ENCODE measurements around the gene EBF4. TPM values are rescaled to one million over a fixed set of nuclear protein-coding genes. Genes with fewer than 3 reads are reported as not detected.

The EBF4 gene
- polyA plus RNA-seq, 1 donor = 12.2 TPM

- no peak for DNase-seq
- no CpG with 5 or more reads among the region's 5 CpGs for WGBS (ENCODE audit: insufficient coverage, low lambda C conversion rate)
- H3K36me3 ChIP-seq (ENCODE audit: control insufficient read depth, insufficient read depth, low read length) = no peaks in the 10 kb centered on the region
- H3K9me3 ChIP-seq (ENCODE audit: control insufficient read depth, low read depth, low read length) = no peaks in the 10 kb centered on the region
- H3K4me1 ChIP-seq (ENCODE audit: control insufficient read depth, insufficient read depth, low read length) = no peaks in the 10 kb centered on the region
- no peak overlapping the region for H3K27ac ChIP-seq (ENCODE audit: low read length)
- H3K27me3 ChIP-seq (ENCODE audit: control insufficient read depth, insufficient read depth, low read length) = peaks cover 35% of the 10 kb centered on the region
- H3K4me3 ChIP-seq (ENCODE audit: low read length) = no peak overlapping the region
These were observed 7.3 kb downstream of the EBF4 start for GRCh38 chr20:2699775-2700413.

GRCh38 chr20:2700913-2701620 is 8.5 kb downstream of the EBF4 start:
- Histone ChIP-seq H3K36me3 (ENCODE audit: control insufficient read depth, insufficient read depth, low read length) (no peaks in the 10 kb centered on the region), H3K9me3 (ENCODE audit: control insufficient read depth, low read depth, low read length) (no peaks in the 10 kb centered on the region), H3K27me3 (ENCODE audit: control insufficient read depth, insufficient read depth, low read length) (peaks cover 26% of the 10 kb centered on the region), H3K4me3 (ENCODE audit: low read length) (no peak overlapping the region), H3K4me1 (ENCODE audit: control insufficient read depth, insufficient read depth, low read length) (no peaks in the 10 kb centered on the region), H3K27ac (ENCODE audit: low read length) (no peak overlapping the region)
- no peak for DNase-seq
- WGBS (ENCODE audit: insufficient coverage, low lambda C conversion rate) = no CpG with 5 or more reads among the region's 9 CpGs

- Histone ChIP-seq H3K4me1 (ENCODE audit: control insufficient read depth, insufficient read depth, low read length) (no peaks in the 10 kb centered on the region), H3K36me3 (ENCODE audit: control insufficient read depth, insufficient read depth, low read length) (no peaks in the 10 kb centered on the region), H3K9me3 (ENCODE audit: control insufficient read depth, low read depth, low read length) (no peaks in the 10 kb centered on the region), H3K27me3 (ENCODE audit: control insufficient read depth, insufficient read depth, low read length) (peaks cover 27% of the 10 kb centered on the region), H3K27ac (ENCODE audit: low read length) (no peak overlapping the region), H3K4me3 (ENCODE audit: low read length) (no peak overlapping the region)
- WGBS (ENCODE audit: insufficient coverage, low lambda C conversion rate) = no CpG with 5 or more reads among the region's 5 CpGs
- no peak for DNase-seq
These were observed 9.1 kb downstream of the EBF4 start for GRCh38 chr20:2701671-2702081.

- WGBS (ENCODE audit: insufficient coverage, low lambda C conversion rate) = no CpG with 5 or more reads among the region's 8 CpGs
- Histone ChIP-seq H3K9me3 (ENCODE audit: control insufficient read depth, low read depth, low read length) (no peaks in the 10 kb centered on the region), H3K4me1 (ENCODE audit: control insufficient read depth, insufficient read depth, low read length) (no peaks in the 10 kb centered on the region), H3K27ac (ENCODE audit: low read length) (no peak overlapping the region), H3K4me3 (ENCODE audit: low read length) (no peak overlapping the region), H3K27me3 (ENCODE audit: control insufficient read depth, insufficient read depth, low read length) (peaks cover 25% of the 10 kb centered on the region), H3K36me3 (ENCODE audit: control insufficient read depth, insufficient read depth, low read length) (no peaks in the 10 kb centered on the region)
- DNase-seq = no peak
These were observed 11.3 kb downstream of the EBF4 start for GRCh38 chr20:2703716-2704475.

- Histone ChIP-seq H3K4me3 (ENCODE audit: low read length) (no peak overlapping the region), H3K27me3 (ENCODE audit: control insufficient read depth, insufficient read depth, low read length) (peaks cover 12% of the 10 kb centered on the region)
- DNase-seq = no peak
These were observed 13.5 kb downstream of the EBF4 start for GRCh38 chr20:2705931-2706645.

GRCh38 chr20:2706688-2707352 is 14.2 kb downstream of the EBF4 start:
- WGBS (ENCODE audit: insufficient coverage, low lambda C conversion rate) = no CpG with 5 or more reads among the region's 6 CpGs
- Histone ChIP-seq H3K36me3 (ENCODE audit: control insufficient read depth, insufficient read depth, low read length) (no peaks in the 10 kb centered on the region), H3K4me1 (ENCODE audit: control insufficient read depth, insufficient read depth, low read length) (no peaks in the 10 kb centered on the region), H3K27me3 (ENCODE audit: control insufficient read depth, insufficient read depth, low read length) (peaks cover 6% of the 10 kb centered on the region), H3K27ac (ENCODE audit: low read length) (no peak overlapping the region), H3K4me3 (ENCODE audit: low read length) (no peak overlapping the region), H3K9me3 (ENCODE audit: control insufficient read depth, low read depth, low read length) (no peaks in the 10 kb centered on the region)
- DNase-seq = no peak

More at GRCh38 chr20:2705931-2706645, 13.5 kb downstream of the EBF4 start:
- Histone ChIP-seq H3K4me1 (ENCODE audit: control insufficient read depth, insufficient read depth, low read length) (no peaks in the 10 kb centered on the region), H3K36me3 (ENCODE audit: control insufficient read depth, insufficient read depth, low read length) (no peaks in the 10 kb centered on the region), H3K9me3 (ENCODE audit: control insufficient read depth, low read depth, low read length) (no peaks in the 10 kb centered on the region), H3K27ac (ENCODE audit: low read length) (no peak overlapping the region)
- no CpG with 5 or more reads among the region's 14 CpGs for WGBS (ENCODE audit: insufficient coverage, low lambda C conversion rate)

GRCh38 chr20:2707353-2708072 is 14.9 kb downstream of the EBF4 start:
- WGBS (ENCODE audit: insufficient coverage, low lambda C conversion rate) = no CpG with 5 or more reads among the region's 12 CpGs
- no peaks in the 10 kb centered on the region for H3K4me1 ChIP-seq (ENCODE audit: control insufficient read depth, insufficient read depth, low read length)
- H3K9me3 ChIP-seq (ENCODE audit: control insufficient read depth, low read depth, low read length) = no peaks in the 10 kb centered on the region
- no peak for DNase-seq
- H3K27ac ChIP-seq (ENCODE audit: low read length) = no peak overlapping the region
- no peaks in the 10 kb centered on the region for H3K36me3 ChIP-seq (ENCODE audit: control insufficient read depth, insufficient read depth, low read length)
- H3K27me3 ChIP-seq (ENCODE audit: control insufficient read depth, insufficient read depth, low read length) = peaks cover 6% of the 10 kb centered on the region
- no peak overlapping the region for H3K4me3 ChIP-seq (ENCODE audit: low read length)

- H3K4me3 ChIP-seq (ENCODE audit: low read length) = no peak overlapping the region
- no CpG with 5 or more reads among the region's 5 CpGs for WGBS (ENCODE audit: insufficient coverage, low lambda C conversion rate)
- no peak overlapping the region for H3K27ac ChIP-seq (ENCODE audit: low read length)
- no peaks in the 10 kb centered on the region for H3K4me1 ChIP-seq (ENCODE audit: control insufficient read depth, insufficient read depth, low read length)
- H3K9me3 ChIP-seq (ENCODE audit: control insufficient read depth, low read depth, low read length) = no peaks in the 10 kb centered on the region
- peaks cover 6% of the 10 kb centered on the region for H3K27me3 ChIP-seq (ENCODE audit: control insufficient read depth, insufficient read depth, low read length)
- no peak for DNase-seq
- no peaks in the 10 kb centered on the region for H3K36me3 ChIP-seq (ENCODE audit: control insufficient read depth, insufficient read depth, low read length)
These were observed 15.5 kb downstream of the EBF4 start for GRCh38 chr20:2708073-2708415.

- no peaks in the 10 kb centered on the region for H3K36me3 ChIP-seq (ENCODE audit: control insufficient read depth, insufficient read depth, low read length)
- H3K27me3 ChIP-seq (ENCODE audit: control insufficient read depth, insufficient read depth, low read length) = peaks cover 6% of the 10 kb centered on the region
- no peak for DNase-seq
- H3K27ac ChIP-seq (ENCODE audit: low read length) = no peak overlapping the region
- H3K4me3 ChIP-seq (ENCODE audit: low read length) = no peak overlapping the region
- WGBS (ENCODE audit: insufficient coverage, low lambda C conversion rate) = no CpG with 5 or more reads among the region's 9 CpGs
- no peaks in the 10 kb centered on the region for H3K9me3 ChIP-seq (ENCODE audit: control insufficient read depth, low read depth, low read length)
- H3K4me1 ChIP-seq (ENCODE audit: control insufficient read depth, insufficient read depth, low read length) = no peaks in the 10 kb centered on the region
These were observed 16.1 kb downstream of the EBF4 start for GRCh38 chr20:2708665-2709064.

Measured in large intestine (tissue), 3 donors.